Fibroblast of skin of left biceps (primary cell): Measurements from ENCODE around the gene GFRA1.
A peak's percentile ranks its signal among the peaks of the same experiment; 100 is the strongest.

ENCODE experiments used
- DNase-seq, 2 experiments: peaks; one replicate each; pipeline ENCODE4 v3.0.0-alpha.2; 2013; ENCODE audit warnings: low read depth in 2 of 2

The GFRA1 gene

DNA sequence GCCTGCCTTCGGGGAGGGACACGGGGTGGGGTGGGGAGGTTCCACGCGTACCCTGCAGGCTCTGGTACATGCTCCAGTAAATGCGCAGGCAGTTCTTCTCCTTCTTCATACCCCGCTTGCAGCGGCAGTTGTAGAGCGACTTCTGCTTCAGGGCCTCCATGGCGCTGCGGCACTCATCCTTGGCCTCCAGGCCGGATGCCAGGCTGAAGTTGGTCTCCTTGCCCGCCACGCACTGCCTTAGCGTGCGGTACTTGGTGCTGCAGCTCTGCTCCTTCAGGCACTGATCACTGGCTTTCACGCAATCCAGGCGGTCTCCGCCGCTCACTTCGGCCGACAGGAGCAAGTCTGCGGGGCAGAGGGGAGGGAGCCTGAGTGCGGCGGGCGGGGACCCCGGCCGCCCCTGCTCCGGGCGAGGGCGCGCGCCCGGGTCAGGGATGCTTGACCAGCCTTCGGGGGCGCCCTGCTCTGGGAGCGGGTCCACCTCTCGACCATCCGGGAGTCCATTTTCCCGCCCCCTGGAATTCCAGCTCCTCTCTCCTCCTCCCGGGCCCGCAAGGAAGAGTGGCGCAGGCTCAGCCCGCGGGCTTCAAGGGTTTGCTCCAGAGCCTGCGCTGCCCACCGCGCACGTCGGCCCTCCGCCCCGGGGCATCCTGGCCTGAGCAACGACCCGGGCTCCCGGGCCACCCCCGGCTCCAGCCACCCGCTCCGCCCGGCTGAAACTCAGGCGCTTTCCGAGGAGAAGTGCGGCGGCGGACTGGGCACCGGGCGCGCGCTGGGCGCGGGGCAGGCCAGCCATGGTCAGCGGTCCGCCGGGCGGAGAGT, 2.0 kb downstream of the GFRA1 start:
- no peak for DNase-seq

DNA sequence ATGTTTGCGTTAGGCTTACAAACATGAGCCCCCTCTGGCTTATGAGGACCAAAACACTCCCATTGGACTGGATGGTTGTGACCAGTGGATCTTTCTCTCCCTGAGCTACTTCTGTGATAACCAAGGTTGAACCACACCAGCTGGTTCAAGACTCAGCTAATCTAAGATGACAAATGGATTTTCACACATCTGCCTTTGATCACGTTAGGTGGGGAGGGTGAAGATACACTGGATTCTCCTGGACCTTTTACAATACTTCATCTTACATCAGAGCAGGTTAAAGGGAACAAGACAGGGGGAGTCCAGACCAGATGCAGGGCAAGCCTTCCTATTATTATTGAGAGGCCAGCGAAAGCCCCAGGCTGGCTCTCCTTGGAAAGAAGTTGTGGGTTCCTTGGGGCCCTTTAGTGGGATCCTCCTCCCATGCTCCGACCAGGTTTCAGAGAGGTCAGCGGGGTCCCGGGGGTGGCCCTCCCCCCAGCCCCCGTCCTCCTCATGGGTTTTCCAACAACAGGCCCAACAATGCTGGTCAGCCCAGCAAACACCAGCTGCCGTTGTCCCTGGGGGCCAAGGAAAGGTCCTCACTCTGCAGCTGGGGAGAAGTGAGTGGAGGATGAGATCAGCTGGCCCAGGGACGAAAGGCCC, 2.8 kb downstream of the GFRA1 start:
- no peak for DNase-seq

DNA sequence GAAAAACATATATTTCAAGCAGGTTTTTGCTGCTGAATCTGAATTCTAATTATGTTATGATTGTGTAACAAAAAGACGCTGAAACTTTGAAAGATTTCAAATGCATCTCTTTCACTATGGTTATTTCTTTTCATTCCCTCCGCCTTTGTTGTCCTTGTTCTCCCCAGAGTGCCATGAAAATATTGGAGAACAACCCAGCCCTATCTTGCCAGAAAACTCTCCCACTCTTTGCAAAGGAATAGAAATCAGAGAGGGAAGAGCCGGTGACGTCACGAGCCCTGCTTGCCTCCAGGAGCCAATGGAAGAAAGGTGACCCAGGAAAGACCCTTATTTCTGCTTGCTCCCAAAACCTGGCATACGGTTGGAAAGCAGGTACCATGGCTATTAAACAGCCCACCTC, 3.4 kb downstream of the GFRA1 start:
- DNase-seq, result no peak

DNA sequence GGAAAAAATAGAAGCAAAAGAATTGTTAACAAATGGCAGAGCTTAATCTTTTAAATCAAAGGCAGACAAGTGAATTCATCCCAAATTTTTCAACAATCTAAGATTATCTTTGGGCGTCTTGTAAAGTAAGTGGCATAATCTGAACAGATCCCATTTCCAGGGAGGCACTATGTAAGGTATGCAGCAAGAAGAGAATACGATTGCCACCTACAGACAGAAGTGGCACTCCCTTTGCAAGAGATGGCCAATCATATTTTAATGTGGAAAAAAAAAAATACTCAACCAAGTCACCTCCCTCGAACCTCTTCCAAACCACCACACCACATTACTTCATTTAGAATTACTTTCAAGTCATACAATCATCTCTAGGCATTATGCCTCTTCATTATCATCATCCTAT, 4.0 kb downstream of the GFRA1 start:
- DNase-seq, result no peak

DNA sequence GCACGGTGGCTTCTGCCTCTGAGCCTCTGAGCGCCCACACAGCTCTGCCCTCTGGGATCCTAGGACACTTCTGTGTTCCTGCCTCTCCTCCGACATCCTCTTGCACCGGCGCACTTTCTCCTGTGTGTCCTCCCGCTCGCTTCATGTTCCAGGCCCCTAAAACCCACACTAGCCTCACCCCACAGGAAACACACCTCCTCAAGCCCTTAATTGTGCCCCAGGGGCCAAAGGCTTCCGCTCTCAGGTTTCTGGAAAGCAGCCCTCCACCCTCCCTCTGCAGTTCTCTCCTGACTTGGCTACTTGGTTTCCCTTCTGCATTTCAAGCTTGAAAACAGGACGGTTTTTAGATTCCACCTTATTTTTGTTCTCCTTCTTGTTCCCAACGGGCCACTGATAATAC, 7.3 kb downstream of the GFRA1 start:
- DNase-seq, result no peak

DNA sequence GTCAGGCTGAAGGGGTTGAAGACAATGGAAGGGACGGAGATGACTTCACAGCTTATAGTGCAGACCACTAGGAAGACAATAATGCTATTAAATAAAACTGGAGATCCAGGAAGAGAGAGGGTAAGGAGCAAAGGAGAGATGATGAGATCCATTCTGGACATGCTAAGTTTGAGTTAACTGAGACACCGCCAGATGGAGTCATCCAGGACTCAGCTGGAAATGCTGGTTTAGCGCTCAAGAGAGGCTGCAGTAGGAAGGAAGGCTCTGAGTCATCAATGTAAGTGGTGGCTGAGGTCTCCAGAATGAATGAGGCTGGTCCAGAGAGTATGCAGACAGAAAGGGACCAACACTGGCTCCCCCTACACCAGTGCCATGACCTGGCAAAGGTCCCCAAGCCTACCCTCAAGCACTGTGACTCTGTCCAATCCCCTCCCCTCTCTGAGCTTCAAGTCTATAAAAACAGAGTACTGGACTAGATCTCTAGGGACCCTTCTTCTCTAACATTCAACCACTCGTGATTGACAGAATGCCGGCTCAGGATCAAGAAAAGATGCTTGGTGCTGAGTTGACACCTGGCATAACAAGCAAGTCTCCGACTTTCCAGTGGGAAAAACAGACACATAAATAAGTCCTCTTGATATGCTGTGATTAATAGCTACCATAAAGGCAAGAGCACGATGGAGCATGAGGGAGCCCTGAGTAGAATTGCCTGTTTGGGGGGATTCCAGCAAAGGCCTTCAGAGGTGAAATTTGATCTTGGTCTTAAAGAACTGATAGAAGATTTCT, 8.9 kb downstream of the GFRA1 start:
- DNase-seq, result no peak

DNA sequence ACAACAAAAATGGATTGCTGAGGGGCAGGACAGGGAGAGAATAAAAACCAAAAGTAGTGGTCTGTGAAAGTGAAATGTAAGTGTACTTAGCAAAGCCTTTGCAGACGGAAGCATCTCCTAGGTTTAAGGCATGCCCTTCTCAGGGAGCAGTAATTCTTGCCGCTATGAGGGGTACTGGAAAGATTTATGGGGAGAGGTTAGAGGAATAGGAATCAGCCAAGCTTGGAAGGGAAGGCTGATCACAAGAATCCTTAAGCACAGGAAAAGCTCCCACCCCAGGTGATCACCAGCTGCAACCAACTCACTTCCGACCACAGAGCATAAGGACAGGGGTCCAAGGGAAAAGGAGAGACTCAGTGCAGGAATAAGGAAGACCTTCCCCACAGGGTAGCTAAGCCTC, 10.3 kb downstream of the GFRA1 start:
- no peak for DNase-seq

DNA sequence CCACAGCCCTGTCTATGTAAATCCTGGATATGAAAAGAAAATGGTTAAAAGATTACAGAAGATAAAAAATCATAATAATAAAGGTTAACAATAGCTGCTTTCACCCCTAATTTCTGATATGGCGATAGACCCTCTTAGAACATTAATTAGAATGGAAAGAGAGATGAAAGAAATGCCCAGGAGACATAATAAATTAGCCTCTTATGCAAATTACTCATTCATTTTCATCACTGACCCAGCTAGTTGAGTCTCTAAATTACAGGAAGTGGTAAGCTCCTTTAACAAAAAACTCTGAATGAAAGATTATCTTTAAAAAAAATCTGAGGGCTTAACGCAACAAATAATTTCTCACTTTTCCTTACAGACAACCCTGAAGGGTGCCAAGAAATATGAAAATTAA, 12.4 kb downstream of the GFRA1 start:
- DNase-seq, result no peak

DNA sequence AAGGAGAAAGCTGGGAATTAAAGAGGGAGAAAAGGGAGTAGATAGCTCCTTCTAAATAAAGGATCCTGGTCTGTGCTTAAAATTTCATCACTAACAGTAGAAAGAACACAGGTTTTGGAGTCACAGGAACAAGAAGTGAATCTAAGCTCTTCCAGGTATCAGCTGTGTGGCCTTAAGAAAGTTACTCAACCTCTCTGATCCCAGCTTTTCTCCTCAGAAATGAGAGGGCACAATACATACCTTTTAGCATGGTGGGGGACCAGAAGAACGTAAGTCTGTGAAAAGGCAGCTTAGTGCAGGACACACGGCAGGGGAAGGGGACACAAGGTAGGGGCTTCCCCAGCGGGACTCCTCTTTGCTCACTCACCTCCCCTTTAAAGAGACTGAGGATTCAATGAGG, 13.4 kb downstream of the GFRA1 start:
- no peak for DNase-seq

DNA sequence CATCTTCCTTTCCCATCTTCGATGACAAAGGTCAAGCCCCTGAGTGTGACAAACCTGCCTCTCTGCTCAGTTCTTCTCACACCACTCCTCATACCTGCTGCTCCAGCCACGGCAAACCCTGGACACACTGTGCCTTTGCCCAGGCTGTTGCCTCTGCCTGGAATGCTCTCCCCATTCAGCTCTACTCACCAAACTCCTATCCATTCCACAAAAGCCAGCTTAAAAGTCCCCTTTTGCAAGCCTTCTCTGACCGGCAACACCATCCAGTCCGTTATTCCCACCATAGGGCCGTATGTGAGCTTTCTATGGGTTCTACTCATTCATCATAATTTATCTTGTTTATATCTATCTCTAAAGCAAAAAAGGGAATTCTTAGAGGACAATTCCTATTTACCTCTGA, 15.2 kb downstream of the GFRA1 start:
- DNase-seq, result no peak

DNA sequence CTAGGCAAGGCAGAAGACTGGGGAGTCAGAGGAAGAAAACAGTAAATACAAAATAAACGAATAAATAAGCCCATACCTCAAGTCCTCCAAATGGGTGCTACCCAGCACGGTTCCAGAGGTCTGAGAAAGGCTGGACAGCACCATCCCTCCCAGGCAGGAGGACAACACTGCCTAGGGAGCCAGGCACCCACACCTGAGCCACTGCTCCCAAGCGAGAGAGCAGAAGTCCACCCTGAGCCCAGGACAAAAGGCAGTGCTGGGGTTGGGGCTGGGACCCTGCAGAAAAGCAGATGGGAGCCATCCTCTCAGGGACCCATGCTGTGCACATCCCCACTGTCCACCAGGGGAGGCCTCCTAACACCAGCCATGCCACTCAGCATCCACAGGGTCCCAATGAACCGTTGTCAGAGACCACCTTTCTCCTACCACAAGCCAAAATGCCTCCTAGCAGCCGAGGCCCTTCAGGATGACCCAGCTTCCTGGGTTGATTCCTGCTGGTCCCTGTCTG, 16.2 kb downstream of the GFRA1 start:
- DNase-seq, result no peak

DNA sequence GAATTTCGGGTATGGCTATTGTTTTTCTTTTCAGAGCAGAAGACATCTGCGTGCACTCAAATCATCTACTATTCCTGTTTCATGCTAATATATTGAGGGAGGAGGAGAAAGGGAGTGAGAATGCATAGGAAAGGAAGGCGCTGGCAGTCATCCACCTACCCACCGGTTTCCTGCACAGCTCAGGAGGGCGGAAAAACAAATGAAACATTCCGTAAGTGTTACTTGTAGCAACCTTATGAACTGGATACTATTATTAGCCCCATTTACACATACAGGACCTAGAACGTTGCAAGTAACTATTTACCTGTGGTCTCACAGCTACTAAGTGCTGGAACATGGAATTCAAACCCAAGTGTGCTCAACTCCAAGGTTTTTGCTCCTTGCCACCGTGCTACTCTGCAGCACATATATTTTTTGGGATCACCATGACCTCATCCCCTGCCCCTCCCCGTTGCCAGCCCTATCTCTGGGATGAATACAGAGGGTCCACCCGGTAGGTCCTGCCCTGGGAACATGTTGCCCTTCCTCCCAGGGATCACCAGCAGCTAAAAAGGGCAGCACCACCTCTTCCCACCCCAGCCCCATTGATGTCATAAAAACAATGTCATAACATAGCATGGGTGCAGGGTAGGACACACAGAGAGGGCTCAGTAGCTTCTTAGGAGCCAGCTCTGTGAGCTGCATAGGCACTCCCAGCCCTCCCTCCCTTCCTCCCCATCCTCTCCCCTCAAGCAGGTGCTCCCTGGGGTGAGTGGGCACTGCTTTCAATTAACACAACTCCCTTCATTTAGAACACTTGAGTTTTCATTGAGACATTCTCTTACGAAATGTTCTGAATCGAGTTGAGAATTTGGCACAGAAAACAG, 16.9 kb downstream of the GFRA1 start:
- no peak for DNase-seq

DNA sequence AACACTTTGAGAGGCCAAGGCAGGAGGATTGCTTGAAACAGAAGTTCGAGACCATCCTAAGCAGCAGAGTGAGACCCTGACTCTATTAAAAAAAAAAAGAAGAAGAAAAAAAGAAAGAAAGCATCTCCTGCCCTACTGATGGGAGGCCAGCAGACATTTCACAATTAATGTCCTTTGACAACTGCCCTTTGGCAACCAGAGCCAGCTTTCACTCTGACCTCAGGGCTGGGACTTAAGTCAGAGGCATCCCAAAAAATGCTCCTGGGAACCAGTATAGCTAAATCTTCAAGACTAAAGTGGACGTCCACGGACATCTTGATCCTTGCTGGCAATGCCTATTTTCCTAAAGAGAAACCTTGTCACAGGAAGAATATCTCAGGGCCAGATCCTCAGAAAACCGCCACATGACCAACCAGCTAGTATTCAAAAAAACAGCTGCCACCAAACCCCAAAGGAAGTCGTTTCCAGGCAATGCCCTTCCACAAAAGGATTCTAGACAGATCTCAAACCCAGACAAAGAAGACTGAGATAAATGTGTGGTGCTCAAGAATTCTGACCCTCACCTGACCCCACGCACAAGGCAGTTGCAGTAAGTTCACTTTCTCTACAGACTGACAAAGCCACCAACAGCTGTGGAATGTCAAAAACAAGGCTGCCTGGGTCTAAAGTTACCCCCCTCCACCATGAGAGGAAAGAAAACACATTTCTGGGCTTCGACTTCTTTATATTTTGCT, 18.4 kb downstream of the GFRA1 start:
- no peak for DNase-seq

DNA sequence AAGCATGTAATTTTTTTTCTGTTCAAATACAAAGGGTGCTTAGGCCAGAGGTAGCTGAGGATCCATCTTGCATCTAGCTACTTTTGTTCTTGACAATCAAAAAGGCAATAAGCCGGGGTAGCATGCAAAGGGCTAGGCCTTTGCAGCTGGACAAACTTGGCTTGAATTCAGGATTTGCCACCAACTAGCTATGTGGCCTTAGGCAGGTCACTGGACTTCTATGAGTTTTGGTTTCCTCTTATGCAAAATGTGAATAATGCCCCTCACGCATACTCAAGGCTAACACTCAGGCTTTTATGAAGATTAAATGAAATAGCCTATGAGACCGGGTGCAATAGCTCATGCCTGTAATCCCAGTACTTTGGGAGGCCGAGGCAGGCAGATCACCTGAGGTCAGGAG, 19.3 kb downstream of the GFRA1 start:
- DNase-seq, result no peak

DNA sequence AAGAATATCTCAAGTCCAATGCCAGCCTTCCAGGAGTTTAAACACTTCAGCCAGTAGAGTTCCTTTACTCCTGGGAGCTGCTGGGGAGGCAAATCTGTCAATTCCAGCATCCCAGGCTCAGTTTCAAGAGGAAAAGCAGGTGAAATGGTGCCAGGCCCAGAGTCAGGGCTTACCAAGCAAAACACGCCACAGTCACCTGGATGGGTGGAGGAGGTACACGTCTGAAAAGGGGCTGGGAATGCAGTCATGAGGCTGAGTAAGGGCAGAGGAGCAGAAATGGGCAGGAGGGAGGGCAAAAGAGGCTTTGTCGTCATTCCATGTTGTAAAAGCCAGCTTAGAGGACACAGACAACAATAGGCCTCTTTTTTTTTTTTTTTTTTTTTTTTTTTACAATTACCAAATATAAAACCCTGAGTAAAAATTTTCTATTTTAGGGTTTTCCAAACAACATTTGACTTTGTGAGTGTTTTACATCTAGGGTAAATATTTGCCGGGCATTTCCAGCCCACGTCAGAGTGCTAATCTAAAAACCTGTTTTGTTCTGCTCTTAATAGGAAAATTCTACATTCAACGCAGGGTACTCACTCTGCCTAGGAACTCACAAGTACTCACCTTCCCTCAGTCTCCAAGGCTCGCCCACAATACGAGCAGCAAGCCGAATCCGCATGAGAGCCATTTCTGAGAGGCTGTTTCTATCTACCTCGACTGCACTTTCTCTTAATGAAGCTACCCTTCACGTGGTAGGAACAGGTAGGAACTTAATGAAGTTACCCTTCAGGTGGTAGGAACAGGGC, 21.2 kb downstream of the GFRA1 start:
- DNase-seq, result no peak

DNA sequence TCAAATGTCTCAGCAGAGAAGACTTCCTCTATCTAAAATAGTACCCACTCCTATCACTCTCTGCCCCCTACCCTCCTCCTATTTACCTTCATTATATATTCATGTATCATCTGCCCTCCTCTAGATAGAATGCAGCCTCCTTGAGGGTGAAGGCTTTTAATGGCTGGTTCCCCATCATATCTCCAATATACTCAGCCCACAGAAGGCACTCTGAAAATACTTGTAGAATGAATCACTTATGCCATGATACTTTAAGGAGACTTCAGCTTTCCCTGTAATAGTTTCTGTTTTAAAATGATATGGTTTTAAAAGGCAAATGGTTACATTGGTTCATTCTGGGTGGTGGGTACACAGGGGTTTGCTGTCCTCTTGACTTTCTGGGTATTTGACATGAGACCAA, 25.3 kb downstream of the GFRA1 start:
- no peak for DNase-seq

DNA sequence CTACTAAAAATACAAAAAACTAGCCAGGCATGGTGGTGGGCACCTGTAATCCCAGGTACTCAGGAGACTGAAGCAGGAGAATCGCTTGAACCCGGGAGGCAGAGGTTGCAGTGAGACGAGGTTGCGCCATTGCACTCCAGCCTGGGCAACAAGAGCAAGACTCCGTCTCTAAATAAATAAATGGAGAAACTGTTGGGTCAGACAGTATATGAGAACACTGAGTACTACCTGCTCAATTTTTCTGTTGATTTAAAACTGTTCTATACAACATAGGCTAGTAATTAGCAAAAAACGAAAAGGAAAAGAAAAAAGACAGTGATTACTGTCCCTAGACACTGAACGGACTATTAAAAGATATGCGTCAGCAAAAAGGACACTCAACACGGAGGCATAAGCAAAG, 26.7 kb downstream of the GFRA1 start:
- no peak for DNase-seq

DNA sequence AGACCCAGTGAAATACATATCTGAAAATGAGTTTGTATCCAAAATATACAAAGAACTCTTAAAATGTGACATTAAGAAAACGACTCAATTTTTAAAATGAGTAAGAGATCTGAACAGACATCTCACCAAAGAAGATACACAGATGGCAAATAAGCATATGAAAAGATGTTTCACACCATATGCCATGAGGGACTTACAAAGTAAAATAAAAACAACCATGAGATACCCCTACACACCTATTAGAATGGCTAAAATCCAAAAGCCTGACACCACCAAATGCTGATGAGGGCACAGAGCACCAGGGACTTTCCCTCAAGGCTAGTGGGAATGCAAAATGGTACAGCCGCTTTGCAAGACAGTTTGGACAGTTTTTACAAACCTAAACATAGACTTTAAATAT, 27.9 kb downstream of the GFRA1 start:
- no peak for DNase-seq

DNA sequence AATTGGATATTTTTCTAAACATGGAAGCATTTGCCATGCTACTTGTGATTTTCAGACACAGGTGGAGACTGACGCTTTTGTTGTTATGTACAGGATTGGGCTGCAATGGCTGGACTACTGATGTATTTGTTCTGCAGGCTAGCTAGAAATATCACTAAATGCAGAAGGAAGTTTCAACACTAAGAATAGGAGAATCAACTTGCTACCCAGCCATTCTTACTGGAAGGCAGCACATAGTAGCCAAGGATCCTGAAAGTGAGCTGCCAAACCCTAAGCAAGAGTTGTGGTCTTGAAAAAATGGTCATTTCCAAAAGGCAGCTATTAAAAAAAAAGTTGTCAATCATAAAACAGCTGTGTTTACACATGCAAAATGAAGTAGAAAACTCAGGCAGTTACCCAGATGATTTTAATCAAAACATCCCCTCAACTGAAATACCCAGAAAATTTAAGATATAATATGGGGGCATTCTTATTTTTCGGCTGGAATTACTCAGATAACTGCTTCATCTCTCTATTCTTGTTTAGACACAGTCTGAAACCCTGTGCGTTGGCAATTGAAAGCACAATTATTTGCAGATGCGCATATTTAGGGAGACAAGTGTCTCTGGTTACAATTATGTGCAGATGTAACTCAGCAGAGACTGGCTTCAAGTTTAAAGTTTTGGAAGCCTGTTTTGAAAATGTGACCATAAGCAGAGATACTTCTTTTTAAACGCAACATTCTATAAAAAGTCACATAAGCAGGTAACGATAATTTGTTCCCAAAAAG, 31.2 kb downstream of the GFRA1 start:
- DNase-seq, result peak; percentile 23 to 31
